GM18507 (cell line): Measurements from ENCODE around the gene COX7A1.
"Not testable (repeated sequence)": the region's sequence is repeated elsewhere in the genome, so short reads cannot be mapped to it uniquely, and the experiment has no call there.

ENCODE experiments used
- DNase-seq: peaks from one replicate; pipeline ENCODE4 v3.0.0; 2011; ENCODE audit warnings: low read depth; ENCODE audit not compliant: insufficient read length; ENCODE audit errors: extremely low spot score
- FAIRE-seq: peaks from 2 replicates; lab custom pipeline; 2011; peaks lifted over from hg19 to GRCh38; lab: Jason Lieb, UNC

COX7A1 gene

GRCh38 chr19:36142496-36142895, 9.8 kb downstream of the COX7A1 start:
- no peak for DNase-seq
- FAIRE-seq: no peak

- DNase-seq (no peak), FAIRE-seq (no peak)
Observed at GRCh38 chr19:36142046-36142445, 10.2 kb downstream of the COX7A1 start.

- DNase-seq (peak; percentile 86), FAIRE-seq (peak; percentile 84)
Observed at GRCh38 chr19:36141039-36141927, 11.0 kb downstream of the COX7A1 start.

- FAIRE-seq (no peak), DNase-seq (no peak)
Observed at GRCh38 chr19:36140304-36141038, 11.8 kb downstream of the COX7A1 start.

- peak; percentile 90 for FAIRE-seq
- DNase-seq: peak; percentile 90
Observed at GRCh38 chr19:36139473-36140303, 12.6 kb downstream of the COX7A1 start, which contains the start of gene CAPNS1. Gene CAPNS1, plus strand, starts transcription at chr19:36140066. Its CDS starts 946 bp downstream, at chr19:36141012.

- FAIRE-seq (no peak), DNase-seq (no peak)
Observed at GRCh38 chr19:36139120-36139472, 13.2 kb downstream of the COX7A1 start.

GRCh38 chr19:36136964-36137686, 15.1 kb downstream of the COX7A1 start:
- DNase-seq: no peak
- no peak for FAIRE-seq

GRCh38 chr19:36134867-36135266, 17.4 kb downstream of the COX7A1 start:
- not testable (repeated sequence) for DNase-seq, FAIRE-seq

GRCh38 chr19:36131221-36131620, 21.0 kb downstream of the COX7A1 start:
- FAIRE-seq, DNase-seq: not testable (repeated sequence)

- DNase-seq: no peak
- FAIRE-seq: no peak
Observed at GRCh38 chr19:36128392-36128736, 23.9 kb downstream of the COX7A1 start.

- FAIRE-seq: peak; percentile 18
- DNase-seq: no peak
Observed at GRCh38 chr19:36125557-36125956, 26.7 kb downstream of the COX7A1 start.

GRCh38 chr19:36121486-36122124, 30.6 kb downstream of the COX7A1 start:
- no peak for DNase-seq
- FAIRE-seq: no peak

- no peak for FAIRE-seq
- DNase-seq: no peak
Observed at GRCh38 chr19:36120984-36121358, 31.3 kb downstream of the COX7A1 start.

- FAIRE-seq (no peak), DNase-seq (no peak)
Observed at GRCh38 chr19:36120092-36120983, 31.9 kb downstream of the COX7A1 start.

GRCh38 chr19:36116344-36116637, 36.0 kb downstream of the COX7A1 start:
- FAIRE-seq (no peak), DNase-seq (no peak)

GRCh38 chr19:36115453-36116343, 36.5 kb downstream of the COX7A1 start, which contains the start of gene TBCB:
Gene TBCB, plus strand, starts transcription at chr19:36115468. Its CDS starts 93 bp downstream, at chr19:36115561.
- FAIRE-seq (no peak), DNase-seq (peak; percentile 73)
